SIG-M5 (cell line): ENCODE data around the gene G6PC2.
"Not testable (repeated sequence)": the region's sequence is repeated elsewhere in the genome, so short reads cannot be mapped to it uniquely, and the experiment has no call there.

ENCODE experiments used
- DNase-seq: peaks from one replicate; lab custom pipeline; 2025; lab: John Stamatoyannopoulos, UW

G6PC2 gene

GRCh38 chr2:168907940-168908662 is 7.0 kb downstream of the G6PC2 start:
- no peak for DNase-seq

DNA sequence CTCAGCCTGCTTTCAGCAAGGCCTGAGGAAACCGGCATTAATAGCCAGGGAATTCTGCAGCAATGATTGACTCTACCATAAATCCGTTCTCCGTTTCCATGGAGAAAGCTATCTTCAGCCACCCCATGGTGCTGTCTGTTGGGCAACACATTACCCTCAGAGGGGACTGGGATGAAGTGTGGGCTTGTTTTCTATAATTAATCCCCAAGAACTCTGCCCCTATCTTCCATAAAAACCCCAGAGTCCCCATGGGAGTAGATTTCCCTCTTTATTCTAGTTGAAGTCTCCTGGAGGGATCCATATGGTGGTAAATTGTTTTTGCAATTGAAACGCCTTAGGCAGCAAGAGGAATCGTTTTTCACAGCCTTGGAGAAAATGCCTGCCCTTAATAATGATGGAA is 9.2 kb downstream of the G6PC2 start:
- DNase-seq, result no peak

- no peak for DNase-seq
These were observed 11.4 kb downstream of the G6PC2 start for GRCh38 chr2:168912466-168912865.

- DNase-seq, result no peak
These were observed 11.8 kb downstream of the G6PC2 start for GRCh38 chr2:168912901-168913369.

- no peak for DNase-seq
These were observed 12.4 kb downstream of the G6PC2 start for GRCh38 chr2:168913495-168913894.

- no peak for DNase-seq
These were observed 14.6 kb downstream of the G6PC2 start for GRCh38 chr2:168915441-168916330.

DNA sequence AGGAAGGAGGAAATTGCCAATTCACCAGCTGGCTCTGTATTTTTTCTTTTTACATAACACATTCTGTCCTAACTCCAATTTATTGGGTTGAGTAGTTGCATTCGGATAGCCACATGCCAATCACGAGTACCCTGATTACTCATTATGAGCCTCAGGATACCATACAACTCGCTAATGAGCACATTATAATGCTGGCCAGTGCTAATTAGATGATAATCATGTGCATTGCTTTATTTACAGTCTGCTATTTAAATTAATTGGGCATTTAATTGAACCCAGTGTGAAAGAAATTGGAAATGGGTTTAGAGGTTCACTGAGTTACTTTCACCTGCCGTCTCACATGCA is 15.2 kb downstream of the G6PC2 start:
- no peak for DNase-seq

DNA sequence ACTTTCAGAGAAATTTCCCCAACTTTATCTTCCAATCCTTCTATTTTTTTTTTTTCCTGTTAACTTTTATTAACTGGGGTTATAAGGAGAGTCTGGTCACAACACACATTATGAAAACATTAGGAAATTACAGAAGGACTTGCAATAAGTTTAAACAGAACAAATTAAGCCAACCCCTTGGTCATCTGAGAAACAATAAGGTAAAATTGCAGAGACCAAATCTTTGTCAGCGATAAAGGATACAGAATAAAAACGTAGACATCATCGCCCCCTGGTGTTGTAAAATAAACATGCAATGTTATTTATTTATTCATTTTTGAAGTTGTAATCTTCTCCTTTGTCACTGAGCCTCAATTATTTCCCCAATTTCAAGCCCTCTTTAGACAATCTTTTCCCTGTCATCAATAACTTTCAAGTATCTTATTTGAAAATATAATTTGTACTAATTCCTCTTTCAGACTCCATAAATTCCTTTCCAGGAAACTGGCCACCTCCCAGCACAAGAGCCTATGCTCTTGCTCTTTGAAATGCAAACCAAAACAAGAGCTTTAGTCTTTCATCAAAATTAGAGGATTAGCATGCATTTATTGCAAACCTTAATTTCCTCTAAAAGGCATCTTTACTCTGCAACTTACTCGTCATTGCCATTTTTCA is 19.5 kb downstream of the G6PC2 start:
- DNase-seq, result no peak

DNA sequence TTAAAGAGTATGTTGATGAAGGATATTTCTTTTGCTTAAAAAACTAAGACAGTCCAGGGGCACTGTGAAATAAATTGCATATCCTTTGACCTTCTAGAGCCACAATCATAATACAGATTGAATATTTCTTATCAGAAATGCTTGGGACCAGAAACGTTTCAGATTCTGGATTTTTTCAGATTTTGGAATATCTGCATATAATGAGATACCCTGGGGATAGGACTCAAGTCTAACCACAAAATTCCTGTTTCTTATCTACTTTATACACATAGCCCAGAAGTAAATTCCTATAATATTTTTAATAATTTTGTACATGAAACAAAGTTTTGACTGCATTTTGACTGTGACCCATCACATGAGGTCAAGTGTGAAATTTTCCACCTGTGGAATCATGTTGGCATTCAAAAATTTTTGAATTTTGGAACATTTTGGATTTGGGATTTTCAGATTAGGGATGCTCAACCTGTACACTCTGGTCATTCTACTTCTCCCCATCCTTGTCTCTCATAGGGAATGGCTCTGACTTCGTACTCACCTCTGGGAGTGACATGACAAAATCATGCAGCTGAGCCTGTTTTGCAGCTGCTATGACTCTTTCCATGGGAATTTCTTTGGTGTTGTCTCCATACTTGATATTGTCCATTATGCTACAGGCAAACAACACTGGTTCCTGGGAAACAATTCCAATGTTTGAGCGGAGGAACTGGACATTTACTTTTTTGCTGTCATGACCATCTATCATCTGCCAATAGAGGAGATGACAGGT is 25.7 kb downstream of the G6PC2 start:
- DNase-seq, result no peak

GRCh38 chr2:168928113-168928831 is 27.2 kb downstream of the G6PC2 start:
- DNase-seq, result no peak

DNA sequence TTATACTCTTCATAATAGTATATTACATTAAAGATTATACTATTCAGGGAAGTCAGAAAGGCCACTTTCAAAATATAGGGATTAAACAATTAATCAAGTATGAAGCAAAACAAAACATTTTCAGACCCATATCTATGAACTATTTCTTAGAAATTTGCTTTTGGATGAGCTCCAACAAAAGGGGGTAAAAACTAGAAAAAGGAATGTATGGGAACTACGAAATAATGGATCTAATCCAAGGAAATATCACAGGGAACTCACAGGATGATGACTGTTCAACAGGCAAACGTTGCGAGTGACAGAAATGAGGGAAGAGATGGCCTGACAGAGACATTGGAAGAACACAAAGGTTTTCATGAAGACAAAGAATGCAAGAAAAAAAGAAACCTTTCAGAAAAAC is 27.9 kb downstream of the G6PC2 start:
- no peak for DNase-seq

- DNase-seq, result no peak
These were observed 29.2 kb downstream of the G6PC2 start for GRCh38 chr2:168930242-168930641.

GRCh38 chr2:168932174-168932573 is 31.1 kb downstream of the G6PC2 start:
- DNase-seq, result not testable (repeated sequence)

DNA sequence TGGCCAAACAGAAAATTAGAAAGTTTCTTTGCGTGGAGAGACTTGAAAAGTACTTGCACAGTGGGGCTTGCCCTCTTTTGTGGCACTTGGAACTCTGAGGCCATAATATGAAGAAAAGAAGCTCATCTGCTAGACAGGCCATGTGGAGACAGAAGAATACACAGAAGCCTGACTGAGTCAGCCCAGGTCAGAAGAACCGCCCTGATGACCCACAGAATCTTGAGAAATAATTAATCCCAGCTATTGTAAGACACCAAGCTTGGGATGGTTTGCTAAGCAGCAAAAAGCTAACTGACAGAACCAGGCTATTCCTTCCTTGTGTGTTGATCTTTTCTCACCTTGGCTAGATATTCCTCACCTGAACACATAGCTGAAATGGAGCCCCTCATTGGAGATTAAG is 33.7 kb downstream of the G6PC2 start:
- no peak for DNase-seq

DNA sequence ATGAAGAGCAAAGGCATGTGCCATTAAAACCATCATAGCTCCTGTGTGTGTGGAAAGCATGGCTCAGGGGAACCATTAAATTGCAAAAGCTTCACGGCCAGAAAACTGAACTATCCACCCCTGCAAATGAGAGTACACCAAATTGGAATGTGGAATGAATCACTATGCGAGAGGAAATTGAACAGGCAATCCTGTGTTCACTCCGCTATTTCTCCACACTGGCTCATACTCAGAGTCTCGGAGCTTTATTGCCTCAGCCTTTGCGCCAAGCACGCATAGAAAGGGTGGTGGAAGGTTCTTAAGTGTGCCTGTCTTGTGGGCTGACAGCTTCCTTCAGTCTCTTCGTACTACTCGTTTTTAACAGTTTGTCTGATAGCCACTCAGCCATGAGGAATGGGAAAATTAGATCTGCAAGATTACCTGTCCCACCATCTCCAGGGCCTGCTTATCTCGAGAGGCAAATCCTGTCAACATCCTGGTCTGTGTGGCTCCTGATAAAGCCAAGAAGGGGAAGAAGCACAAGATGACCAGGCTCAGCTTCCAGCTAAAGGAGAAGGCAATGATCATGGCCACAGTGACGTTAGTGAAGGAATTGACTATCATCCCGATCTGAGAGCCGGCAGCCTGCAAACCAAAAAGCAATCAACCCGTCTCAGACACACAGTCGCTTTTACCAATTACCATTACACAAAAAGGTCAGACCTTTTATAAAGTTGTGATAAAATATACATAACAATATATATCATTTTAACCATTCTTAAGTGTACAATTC is 34.9 kb downstream of the G6PC2 start:
- DNase-seq, result no peak

- no peak for DNase-seq
These were observed 38.0 kb downstream of the G6PC2 start for GRCh38 chr2:168939061-168939460.

DNA sequence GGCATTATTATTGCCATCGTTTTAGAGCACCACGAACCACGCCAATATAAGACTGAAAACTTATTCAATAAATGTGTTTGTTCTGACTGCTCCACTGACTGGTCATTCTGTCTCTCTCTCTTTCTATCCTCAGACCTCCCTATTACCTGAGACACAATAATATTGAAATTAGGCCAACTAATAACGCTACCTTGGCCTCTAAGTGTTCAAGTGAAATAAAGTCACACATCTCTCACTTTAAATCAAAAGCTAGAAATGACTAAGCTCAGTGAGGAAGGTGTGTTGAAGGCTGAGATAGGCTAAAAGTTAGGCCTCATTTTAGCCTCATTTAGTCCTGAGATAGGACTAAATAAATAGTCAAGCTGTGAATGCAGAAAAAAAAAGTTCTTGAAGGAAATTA is 38.8 kb downstream of the G6PC2 start:
- DNase-seq, result no peak

- no peak for DNase-seq
These were observed 40.2 kb downstream of the G6PC2 start for GRCh38 chr2:168941297-168941696.

DNA sequence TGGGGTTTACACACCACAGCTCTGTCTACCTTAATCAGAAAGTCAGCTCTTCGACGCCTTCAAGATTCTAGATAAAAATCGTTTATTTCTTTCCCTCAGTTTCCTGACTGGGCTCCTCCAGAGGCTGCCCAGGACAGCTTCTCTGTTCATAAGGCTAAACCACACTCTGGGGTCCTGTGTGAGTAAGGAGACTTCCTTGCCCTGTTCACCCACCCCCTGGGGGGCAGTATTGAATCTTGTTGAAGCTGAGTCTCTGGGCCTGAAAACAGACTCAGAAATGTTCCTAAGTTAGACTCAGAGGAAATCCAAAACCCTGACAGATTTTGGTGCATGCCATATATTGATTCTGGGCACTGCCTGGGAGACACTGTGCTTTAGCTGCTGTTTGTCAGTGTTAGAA is 43.0 kb downstream of the G6PC2 start:
- no peak for DNase-seq

GRCh38 chr2:168945508-168945907 is 44.4 kb downstream of the G6PC2 start:
- DNase-seq, result no peak
